Astrocyte of the cerebellum (primary cell): ENCODE data around the gene TMEM132C.

Experiments used
- DNase-seq: peaks from one replicate; pipeline ENCODE4 v3.0.0-alpha.2; 2011; ENCODE audit warnings: low read depth
- H3K4me3 ChIP-seq: 2 replicates; pipeline ENCODE4 v1.5.1; 2011; ENCODE audit warnings: mild to moderate bottlenecking, low read depth, low read length, moderate library complexity
- in situ Hi-C: cut with HindIII; loops from 2 replicates; pipeline ENCODE4 v1.10.0; 2017; ENCODE audit warnings: low sequenced_read_pairs
- TF ChIP-seq, protein P1 (sequence below): IDR thresholded peaks from 2 replicates; pipeline ENCODE4 v1.5.1; 2012; ENCODE audit warnings: low read length, low read depth, moderate library complexity, mild to moderate bottlenecking; ENCODE audit errors: missing control alignments

The TMEM132C gene

GRCh38 chr12:128445415-128446127, 178.6 kb downstream of the TMEM132C start:
- no peak for DNase-seq
- H3K4me3 ChIP-seq = no peak overlapping the region
- in situ Hi-C loops = no loop called here
- TF ChIP-seq, protein P1, sequence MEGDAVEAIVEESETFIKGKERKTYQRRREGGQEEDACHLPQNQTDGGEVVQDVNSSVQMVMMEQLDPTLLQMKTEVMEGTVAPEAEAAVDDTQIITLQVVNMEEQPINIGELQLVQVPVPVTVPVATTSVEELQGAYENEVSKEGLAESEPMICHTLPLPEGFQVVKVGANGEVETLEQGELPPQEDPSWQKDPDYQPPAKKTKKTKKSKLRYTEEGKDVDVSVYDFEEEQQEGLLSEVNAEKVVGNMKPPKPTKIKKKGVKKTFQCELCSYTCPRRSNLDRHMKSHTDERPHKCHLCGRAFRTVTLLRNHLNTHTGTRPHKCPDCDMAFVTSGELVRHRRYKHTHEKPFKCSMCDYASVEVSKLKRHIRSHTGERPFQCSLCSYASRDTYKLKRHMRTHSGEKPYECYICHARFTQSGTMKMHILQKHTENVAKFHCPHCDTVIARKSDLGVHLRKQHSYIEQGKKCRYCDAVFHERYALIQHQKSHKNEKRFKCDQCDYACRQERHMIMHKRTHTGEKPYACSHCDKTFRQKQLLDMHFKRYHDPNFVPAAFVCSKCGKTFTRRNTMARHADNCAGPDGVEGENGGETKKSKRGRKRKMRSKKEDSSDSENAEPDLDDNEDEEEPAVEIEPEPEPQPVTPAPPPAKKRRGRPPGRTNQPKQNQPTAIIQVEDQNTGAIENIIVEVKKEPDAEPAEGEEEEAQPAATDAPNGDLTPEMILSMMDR = no peak

DNA sequence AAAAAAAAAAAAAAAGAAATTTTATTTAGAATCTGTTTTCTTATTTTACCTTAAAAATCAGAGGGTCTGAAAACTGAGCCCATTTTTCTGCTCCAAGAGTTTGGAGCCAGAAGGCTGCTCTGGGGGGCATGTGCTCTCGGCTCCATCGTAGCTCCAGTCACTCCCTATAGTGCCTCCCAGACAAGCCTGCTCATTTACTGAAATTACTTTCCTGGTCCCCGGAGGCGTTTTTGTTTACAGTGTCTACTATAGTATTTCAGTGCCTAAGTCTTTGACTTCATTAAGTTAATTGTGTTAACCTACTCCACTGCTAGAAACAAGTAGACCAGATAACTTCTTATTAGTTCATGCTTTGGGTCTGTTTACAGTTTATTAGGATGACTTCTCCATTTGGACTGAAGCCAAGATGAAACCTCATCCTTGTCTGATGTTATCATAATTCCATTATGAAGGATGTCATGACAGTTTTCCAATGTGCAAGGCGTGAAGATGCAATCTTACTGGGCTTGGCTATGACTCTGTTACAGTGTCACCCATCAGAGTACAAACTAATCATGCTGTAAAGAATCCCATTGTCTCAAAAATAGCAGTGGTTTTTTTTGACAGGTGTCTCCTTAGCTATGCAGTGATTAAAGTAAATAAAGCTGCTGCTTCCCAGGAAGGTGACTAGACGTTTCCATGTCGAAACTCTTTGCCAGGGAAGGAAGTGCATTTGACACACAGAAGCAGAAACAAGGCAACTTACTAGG, 182.3 kb downstream of the TMEM132C start:
- TF ChIP-seq, protein P1 = no peak
- DNase-seq = no peak
- in situ Hi-C loops = no loop called here
- H3K4me3 ChIP-seq = no peak overlapping the region

- no peak overlapping the region for H3K4me3 ChIP-seq
- in situ Hi-C loops = no loop called here
- TF ChIP-seq, protein P1 = no peak
- DNase-seq = no peak
These were observed 183.8 kb downstream of the TMEM132C start for GRCh38 chr12:128450810-128451209.

DNA sequence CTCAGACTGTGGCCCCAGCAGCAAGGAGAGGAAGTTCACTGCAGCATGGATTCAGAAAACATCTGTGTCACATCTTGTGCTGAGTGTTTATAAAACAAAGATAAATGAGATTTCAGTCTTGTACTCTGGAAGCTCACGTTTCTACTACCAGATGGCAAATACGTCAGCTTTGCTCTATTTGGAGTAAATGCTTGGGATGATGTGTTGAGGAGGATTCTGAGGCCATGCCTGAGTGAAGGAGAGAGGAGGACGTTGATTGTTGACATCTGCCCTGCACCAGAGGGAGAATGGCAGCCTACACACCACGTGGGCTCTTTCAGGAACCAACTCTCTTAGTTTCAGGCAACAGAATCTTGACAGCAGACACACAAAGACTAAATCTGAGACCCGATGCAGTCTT, 188.9 kb downstream of the TMEM132C start:
- no peak for DNase-seq
- in situ Hi-C loops = no loop called here
- TF ChIP-seq, protein P1 = no peak
- H3K4me3 ChIP-seq = no peak overlapping the region

GRCh38 chr12:128456922-128457321, 190.0 kb downstream of the TMEM132C start:
- in situ Hi-C loops = no loop called here
- TF ChIP-seq, protein P1 = no peak
- H3K4me3 ChIP-seq = no peak overlapping the region
- DNase-seq = no peak

DNA sequence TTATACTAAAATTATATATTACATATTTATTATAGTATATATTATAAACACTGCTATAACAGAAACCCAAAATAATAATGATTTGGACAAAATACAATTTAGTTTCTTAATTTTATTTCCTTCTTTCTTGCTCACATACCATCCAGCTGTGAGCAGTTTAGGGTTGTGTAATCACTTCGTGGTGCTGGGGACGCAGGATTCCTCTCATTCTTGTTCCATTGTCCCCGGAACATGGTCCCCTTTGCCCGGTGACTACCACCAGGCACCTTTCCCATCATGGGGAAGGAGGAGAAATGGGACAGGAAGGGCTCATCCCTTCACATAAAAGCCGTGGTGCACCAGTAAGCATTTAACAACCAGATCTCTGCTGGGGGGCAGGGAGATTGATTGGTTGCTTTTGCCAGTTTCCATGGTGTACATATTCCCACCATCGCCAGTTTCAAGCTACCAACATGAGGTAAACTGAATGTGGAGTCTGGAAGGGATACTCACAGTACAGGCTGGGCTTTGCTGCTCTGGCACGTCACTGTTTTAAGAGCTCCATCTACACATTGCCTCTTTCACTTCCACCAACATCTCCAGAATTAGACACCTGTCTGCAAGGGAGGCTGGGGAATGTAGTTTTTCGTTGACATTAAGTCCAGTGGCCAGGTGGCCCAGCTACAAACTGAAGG, 191.5 kb downstream of the TMEM132C start:
- no peak for DNase-seq
- TF ChIP-seq, protein P1 = no peak

More for the DNA sequence above, 191.5 kb downstream of the TMEM132C start:
- H3K4me3 ChIP-seq = no peak overlapping the region
- in situ Hi-C loops = no loop called here
